HK-2 (cell line): ENCODE measurements around the gene CGNL1.
A peak's percentile ranks its signal among the peaks of the same experiment; 100 is the strongest.

Source experiments
- DNase-seq: peaks from one replicate; pipeline ENCODE4 v3.0.0-alpha.2; 2018; ENCODE audit not compliant: unreplicated experiment

CGNL1 gene

DNA sequence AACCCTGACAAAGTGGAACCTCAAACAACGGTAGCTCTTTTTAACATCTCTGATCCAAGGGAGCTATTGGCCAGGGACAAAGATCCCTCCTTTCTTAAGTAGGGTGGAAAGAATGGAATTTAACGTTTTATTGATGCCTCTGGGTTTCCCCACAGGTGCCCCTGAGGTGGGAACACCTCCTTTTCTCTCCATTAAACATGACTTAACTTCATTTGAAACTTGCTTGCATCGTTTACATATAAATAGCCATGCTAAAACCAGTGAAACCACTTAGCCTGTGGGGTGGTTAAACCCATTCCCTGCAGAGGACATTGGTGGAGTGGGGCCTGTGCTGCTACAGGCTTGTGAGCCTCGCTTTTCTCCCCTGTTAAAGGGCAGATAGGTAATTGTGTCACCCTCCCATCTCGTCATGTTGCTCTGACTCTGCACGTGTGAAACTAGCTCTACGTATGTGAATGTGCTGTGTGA is 9.7 kb downstream of the CGNL1 start:
- no peak for DNase-seq

DNA sequence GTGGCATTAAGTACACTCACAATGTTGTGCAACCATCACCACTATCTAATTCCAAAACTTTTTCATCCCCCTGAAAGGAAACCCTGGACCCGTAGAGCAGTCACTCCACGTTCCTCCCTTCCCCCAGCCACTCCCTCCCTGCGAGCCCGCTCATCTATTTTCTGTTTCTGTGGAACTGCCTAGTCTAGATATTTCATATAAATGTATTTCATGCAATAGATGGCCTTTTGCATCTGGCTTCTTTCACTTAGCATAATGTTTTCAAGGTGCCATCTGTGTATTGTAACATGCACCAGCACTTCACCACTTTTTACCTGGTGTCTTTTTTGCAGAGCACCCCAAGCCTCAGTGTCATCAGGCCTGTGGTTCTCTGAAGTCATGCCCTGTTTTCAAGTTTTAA is 10.7 kb downstream of the CGNL1 start:
- no peak for DNase-seq

DNA sequence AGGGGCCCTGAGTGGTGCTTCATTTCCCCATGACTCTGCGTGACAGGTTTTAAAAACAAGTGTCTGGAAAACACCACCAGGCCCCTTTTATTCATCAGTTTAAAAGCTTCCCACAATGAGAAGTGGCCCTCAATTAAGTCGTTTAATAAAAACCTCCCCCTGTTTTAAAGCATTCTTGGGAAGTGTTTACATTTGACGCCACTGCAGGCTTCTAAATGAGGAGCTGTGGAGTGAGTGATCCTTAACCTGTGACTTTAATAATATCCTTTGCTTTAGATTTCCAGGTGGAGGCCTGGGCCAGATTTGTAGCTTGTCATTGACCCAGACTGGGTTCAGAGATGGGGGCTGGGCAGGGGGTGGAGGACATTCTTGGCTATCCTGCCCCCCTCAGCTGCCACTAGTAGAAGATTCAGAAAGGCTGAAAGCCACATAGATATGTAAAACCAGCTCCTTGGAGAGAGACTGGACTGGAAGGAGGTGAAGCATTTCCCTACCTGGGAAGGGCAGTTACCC is 11.3 kb downstream of the CGNL1 start:
- no peak for DNase-seq

DNA sequence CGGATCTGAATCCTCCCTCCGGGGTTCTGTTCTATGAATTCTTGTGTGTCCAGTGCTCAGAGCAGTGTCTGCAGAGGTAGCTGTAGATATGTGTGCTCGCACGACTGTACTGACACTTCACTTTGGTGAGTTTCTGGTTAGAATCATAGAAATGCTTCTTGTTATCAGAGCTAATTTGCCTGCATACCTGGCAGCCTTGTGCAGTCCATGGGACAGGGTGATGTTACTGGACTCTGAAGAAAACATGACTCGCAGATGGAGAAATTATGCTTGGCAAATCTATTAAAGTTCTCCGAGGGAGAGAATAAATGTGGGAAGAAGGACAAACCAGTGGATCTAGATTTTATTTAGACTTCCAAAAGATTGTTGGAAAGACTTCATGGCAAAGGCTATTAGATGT is 12.2 kb downstream of the CGNL1 start:
- DNase-seq = no peak

DNA sequence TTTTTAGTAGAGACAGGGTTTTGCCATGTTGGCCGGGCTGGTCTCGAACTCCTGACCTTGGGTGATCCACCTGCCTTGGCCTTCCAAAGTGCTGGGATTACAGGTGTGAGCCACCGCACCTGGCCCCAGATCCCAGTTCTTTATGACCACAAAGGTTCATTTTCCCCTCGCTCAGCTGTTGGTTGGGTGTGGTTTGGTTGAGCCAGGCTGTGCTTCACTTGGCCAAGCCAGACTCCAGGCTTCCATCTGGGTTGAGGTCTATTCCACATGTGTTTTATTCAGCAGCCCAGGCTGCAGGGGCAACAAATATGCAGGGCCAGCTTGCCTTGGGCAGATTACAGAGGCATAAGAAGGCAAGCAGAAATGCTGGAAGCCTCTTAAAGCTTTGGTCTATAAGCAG is 13.7 kb downstream of the CGNL1 start:
- no peak for DNase-seq

DNA sequence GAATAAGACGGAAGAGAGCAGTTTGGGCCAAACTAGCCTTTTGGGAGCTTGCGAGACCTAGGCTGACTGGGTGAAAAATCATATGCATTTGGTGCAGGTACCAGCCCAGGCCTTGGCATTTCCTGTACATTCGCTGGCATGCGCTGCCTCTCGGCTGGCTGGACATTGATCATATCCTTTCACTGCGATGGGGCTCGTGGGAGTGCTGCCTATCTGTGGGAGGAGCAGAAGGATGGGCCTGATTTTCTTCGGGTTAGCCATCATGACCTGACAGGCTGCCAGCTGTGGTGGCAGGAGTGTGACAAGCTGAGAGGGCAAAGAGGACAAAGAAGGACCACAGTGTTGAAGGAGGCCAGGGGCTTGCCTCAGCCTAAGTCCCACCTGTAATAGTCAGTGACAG is 14.3 kb downstream of the CGNL1 start:
- no peak for DNase-seq

DNA sequence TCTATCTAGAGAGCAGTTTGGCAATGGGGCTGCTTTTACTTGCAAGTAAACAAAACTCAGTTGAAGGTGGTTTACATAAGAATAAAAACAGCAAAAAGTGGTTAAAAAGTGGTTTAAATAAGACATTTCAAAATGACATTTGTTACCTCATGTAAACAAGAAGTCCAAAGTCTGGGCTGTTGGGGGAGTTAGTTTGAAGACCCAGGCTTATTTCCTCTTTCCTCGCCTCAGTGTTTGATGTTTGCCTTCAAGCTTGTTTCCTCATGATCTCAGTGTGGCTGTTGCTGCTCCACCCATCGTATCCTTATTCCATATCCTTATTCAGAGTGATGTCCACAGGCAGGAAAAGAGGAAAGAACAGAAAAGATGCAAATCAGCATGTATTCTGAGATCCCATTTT is 15.2 kb downstream of the CGNL1 start:
- DNase-seq = no peak

DNA sequence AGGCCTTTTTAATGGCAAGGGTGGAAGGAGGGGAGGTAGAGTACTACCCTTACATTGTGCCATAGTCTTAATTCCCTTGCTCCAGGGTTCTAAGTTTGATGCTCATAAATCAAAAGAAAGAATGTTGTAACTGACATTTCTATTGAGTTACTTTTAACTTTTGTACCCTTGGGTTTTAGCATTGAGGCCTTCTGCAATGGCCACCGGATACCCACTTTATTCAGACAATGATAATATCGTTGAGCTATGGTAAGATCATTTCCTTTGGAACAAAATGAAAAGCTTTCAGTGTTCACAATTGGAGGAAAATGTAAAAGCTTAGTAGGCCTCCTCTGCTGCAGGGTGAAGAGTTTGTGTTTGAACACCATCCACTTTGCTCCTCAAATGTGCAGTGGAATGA is 16.8 kb downstream of the CGNL1 start:
- DNase-seq = no peak

DNA sequence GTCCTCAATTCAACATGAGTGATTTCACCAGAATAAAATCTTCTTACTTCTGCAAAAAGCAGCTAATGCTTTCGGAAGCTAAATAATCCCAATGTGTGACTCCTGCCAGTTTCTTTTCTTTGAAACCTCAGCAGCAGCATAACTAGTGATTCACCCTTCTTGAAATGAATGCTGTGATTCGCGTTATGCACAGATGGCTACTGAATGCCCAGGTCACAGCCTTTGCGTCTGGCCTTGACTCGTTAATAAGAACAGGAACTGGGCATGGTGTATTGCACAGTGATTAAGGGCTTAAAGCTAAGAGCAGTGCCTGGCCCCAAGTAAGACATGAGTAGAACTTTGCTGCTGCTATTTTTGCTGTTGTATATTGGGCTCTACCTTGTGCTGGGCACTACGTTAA is 19.0 kb downstream of the CGNL1 start:
- DNase-seq = peak; percentile 67

DNA sequence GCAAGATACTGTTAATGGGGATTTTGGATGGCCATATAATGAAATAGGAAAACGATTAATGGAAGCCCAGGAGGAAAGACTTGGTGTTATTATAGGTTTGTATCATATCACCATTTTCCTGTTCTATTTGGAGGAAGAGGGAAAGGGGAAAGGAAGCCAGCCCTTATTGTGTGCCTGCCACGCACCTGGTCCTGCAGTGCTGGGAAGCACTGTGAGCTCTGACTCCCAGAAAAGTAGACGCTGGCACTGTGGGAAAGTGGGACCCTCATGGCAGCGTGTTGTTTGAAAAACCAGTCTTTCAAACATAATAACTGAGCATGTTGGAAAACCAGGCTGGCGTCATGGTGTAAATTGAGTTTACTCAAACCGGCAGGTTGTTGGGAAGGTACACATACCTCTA is 22.0 kb downstream of the CGNL1 start:
- DNase-seq = no peak

DNA sequence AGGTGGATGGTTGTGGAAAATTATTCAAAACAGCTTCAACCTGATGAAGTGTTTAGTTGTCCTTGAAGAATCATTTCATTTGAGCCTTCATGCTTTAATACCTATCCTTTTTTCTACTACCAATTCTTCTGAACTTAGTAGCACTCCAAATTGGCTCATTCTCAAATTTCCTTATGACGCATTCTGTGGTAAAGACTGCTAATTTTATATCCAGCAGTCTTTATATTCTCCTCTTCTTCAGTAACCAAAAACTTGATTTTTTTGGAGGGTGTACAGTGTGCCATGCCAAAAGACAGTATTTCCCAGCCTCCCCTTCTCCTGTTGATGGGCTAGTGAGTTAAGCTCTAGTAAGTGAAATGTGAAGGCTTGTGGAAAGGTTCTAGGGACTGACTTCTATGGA is 25.2 kb downstream of the CGNL1 start:
- DNase-seq = no peak

DNA sequence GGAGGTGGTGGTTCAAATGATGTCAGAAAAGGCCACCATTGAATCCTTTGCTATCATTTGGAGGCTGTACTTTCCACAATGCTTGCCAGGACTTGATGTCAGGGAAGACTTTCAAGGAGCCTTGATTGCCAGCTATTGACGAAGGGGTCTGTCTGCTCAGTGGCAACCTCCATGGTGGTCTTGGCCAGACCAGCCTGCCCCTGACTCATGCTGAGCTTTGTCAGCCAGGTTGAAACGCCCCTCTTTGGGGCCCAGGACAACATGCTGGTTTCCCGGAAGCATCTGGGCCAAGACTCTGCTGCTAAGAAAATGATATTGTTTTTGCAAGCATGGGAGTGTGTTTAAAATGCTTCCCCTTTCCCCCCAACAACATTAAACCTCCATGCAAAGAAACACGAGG is 26.7 kb downstream of the CGNL1 start:
- no peak for DNase-seq

DNA sequence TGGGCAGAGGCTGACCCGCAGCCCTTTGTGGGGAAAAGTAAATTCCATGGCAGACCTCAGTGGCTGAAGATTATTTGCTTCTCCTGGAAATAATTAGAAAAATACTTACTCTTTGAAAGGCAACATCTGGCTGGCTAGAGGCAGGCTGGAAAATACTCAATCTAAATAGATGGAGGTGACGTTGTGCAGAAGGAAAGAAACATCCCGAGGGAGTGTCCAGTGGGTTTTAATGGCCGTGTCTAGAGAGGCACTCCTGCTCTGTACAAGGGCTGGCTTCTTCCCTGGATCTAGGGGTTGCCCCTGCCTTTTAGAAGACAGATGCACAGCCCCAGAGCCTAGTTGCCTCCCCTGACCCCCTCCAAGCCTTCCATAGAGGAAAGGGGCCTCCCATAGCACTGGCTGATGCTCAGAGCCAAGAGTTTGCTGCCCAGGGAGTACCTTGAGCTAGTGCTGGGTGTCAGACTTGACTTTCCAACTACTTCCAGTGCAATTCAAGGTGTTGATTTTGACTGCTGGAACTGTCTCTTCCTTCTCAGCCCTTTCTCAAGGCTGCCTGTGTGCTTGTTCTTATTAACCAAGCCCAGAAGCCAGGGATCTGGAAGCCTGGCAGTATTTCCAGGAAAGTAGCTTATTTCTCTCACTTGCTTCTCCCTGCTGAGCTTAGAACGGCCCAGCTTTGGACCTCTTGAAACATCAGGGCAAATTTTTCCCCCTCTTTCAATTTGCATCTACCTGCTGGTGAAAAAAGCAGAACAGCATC is 27.4 kb downstream of the CGNL1 start:
- no peak for DNase-seq

DNA sequence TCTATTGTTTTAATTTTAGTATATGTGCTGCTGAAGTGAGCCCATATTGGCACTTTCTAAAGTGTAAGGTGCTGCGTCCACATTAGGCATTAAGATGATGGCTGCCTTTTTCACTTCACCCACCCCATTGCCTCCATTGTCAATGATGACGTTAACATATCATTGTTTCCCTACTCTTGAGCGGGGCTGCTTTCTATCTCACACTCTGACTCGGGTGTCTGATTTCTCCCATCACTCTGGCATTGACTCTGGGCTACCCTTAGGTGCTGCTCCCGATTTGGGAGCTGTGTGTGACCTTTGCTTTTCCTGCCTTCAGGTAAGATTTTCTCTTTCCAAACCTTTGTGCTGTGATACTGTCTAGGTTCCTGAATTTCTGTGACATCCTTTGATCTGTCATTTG is 28.8 kb downstream of the CGNL1 start:
- no peak for DNase-seq

DNA sequence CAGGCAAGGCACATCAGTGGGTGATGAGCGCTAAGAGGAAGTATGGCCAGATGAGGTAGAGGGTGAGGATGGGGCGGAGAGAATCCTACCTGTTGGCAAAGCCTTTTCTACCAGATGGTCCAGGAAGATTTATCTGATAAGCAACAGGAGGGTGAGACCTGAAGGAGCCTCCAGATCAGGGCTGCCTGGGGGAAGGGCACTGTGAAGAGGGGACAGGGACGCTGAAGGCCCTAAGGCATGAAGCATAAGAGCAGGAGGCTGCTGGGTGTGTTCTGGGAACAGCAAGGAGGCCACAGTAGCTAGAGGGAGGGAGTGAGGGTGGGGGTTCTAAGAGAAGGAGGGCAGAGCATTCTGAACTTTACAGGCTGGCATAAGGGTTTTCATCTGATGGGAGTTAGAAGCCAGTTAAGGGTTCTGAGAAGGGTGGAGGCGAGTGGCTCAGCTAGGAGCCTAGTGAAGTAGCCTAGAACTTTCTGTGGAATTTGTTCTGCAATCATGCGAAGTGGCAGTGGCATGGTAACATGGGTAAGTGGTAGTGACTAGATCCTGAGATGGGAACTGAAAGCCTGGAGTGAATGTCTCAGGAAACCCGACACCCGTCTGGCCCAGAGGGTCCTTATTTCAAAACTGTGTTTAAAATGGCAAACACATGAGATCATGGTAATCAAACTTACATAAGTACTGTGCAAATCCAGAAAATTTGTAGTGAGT is 29.9 kb downstream of the CGNL1 start:
- no peak for DNase-seq

DNA sequence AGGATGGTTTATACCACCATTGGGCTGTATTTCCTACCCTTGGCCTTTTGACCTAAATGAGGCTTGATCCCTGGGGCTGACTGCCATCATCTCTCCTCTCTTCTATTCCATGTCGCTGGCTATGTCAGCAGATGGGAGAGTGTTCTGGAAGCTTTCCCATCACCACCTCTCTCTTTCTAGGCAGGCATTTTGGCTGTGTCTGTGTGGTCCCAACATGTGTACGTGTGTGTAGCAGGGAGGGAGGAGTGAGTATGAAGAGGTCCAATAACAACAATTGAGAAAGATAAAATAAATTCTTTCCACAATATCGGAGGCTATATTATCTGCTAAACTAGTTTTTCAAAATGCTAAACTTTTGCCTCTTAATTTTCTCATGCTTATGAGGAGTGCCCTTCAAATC is 34.1 kb downstream of the CGNL1 start:
- DNase-seq = no peak

DNA sequence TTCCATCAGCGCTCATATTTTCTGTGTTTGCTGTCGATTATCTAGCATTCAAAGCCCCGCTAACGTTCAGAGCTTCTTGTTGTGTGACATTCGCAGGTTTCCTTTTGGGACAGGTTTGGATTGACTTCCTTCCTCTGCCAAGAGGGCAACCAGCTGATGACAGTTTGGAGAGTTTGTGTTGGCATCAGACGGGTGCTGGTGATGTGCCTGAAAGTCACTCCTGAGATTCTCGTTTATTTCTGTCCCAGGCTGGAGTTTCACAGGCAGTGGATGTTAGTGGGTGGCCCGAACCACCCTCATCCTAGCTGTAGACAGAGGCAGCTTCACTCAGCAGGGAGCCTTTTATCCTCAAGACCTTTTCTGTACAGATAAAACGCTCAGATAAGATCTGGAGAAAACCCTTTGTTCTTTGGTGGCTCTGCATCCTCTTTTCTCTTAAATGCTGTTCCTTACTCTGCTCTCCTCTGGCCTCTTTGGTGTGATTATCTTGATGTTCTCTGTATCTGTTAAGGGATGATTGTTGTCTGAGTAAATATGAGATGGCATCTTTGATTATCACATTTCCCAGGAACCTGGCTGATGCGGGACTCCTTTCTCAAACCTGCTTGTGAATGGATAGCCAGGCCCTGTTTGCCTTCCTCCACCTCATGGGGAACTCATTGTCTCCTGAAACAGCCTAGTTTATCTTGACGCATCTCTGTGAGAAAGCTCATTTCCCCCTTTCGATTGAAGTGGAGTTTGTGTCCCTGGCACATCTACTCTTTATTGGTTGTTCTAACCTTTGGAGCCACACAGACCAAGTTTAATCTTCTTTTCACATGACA is 35.9 kb downstream of the CGNL1 start:
- DNase-seq = no peak

DNA sequence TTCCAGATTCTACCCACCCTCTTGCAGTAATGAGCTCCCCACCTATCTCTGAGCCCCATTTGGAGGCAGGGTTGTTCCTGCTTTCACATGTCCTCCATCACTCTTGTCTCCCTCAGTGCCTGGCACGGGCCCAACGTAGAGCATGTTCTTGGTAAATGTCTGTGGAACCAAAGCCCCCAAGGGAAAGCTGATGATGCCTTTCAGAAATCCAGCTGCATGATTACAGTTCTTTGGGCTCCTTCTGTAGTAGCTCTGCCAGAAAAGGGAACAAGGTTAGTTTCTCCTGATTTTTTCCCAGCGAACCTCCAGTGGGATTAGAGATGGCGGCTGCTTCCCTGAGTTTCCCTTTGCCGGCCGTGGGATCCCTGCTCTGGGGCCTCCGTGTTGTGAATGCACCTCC is 39.3 kb downstream of the CGNL1 start:
- DNase-seq = no peak

DNA sequence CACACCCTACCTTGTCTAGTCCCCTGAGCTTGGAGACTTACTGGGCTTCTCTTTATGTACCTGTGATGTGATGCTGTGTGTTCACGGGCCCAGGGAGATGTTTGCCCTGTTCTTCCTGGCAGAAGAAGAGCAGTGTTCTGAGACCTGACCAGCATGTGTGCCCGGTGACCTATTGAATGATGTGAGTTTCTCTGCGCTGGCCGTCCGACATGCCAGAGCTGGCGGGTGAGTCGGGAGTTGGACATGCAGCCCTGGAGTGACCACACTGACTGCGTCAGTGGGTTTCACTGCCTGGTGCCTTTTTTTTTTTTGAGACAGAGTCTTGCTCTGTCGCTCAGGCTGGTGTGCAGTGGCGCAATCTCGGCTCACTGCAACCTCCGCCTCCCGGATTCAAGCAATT is 42.3 kb downstream of the CGNL1 start:
- DNase-seq = peak; percentile 55

DNA sequence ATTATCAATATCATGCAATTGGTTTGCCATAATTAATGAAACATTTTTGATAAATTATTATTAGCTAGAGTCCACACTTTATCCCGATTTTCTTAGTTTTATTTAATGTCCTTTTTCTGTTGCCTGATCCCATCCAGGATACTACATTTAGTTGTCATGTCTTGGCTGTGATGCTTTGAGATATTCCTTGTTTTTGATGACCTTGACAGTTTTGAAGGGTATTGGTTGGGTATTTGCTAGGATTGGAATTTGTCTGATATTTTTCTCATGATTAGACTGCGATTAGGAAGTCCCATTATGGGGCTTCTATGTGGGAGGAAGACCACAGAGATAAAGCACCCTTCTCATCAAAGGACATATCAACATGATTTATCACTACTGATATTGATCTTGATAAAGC is 43.0 kb downstream of the CGNL1 start:
- no peak for DNase-seq

DNA sequence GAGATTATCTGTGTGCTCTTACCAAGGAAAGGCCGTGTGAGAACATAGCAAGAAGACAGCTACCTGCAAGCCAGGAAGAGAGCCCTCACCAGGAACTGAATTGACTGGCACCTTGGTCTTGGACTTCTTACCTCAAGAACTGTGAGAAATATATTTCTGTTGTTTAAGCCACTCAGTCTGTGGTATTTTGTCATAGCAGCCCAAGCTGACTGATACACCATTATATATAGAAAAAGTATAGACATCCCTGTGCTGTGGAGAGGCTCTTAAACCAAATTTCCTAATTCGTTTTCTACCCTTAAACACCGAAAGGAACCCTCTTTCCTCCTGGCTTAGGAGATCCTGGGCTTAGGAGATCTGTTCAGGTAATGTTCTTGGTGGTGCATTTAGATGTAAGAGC is 44.8 kb downstream of the CGNL1 start:
- DNase-seq = no peak

DNA sequence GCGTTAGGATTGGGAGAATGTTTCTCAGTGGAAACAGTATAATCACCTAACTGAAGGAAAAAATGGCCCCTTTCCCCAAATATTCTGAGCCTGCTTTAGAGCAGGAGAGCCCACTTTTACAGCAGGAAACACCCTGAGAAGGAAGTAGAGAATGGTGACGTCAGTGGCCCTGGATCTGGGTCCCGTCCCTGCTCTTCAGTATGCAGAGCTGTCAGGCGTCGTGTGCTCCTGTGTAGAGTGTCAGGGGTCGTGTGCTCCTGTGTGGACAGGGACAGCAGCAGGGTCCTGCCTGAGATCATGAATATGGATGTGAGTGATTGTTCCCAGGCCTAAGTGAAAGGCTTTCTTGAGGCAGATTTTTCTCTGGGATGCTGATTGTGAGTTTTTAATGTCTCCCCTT is 45.2 kb downstream of the CGNL1 start:
- no peak for DNase-seq
